Karpas-422 (cell line): Measurements from ENCODE around the gene AHNAK. TPM values are rescaled to one million over a fixed set of nuclear protein-coding genes. Genes with fewer than 3 reads are reported as not detected.

Experiments
- DNase-seq: peaks from one replicate; pipeline ENCODE4 v3.0.0-alpha.2; 2015
- H2AFZ ChIP-seq: fragments of 200-600 bp; sonication (generic); 2 replicates; pipeline ENCODE4 v1.6.1; 2014; ENCODE audit warnings: antibody characterized with exemption, low read length, mixed read lengths
- H3K27ac ChIP-seq: fragments of 200-600 bp; sonication (generic); 2 replicates; pipeline ENCODE4 v1.5.1; 2014; ENCODE audit warnings: mild to moderate bottlenecking, low read length, moderate library complexity
- H3K27me3 ChIP-seq: fragments of 200-600 bp; sonication (generic); 2 replicates; pipeline ENCODE4 v1.6.1; 2014; ENCODE audit warnings: low read length, mixed read lengths
- H3K36me3 ChIP-seq: fragments of 200-600 bp; sonication (generic); 2 replicates; pipeline ENCODE4 v1.6.1; 2014; ENCODE audit warnings: low read length, mixed read lengths; ENCODE audit not compliant: insufficient read depth
- H3K4me1 ChIP-seq: fragments of 200-600 bp; sonication (generic); 2 replicates; pipeline ENCODE4 v1.6.1; 2014; ENCODE audit warnings: mild to moderate bottlenecking, low read length, mixed read lengths
- H3K4me2 ChIP-seq: fragments of 200-600 bp; sonication (generic); 2 replicates; pipeline ENCODE4 v1.6.1; 2014; ENCODE audit warnings: low read length, low read depth, mild to moderate bottlenecking; ENCODE audit not compliant: poor library complexity, severe bottlenecking
- H3K4me3 ChIP-seq: fragments of 200-600 bp; sonication (generic); 2 replicates; pipeline ENCODE4 v1.5.1; 2014; ENCODE audit warnings: mild to moderate bottlenecking, antibody characterized with exemption, low read length, mixed read lengths
- H3K79me2 ChIP-seq: fragments of 200-600 bp; sonication (generic); 2 replicates; pipeline ENCODE4 v1.6.1; 2014; ENCODE audit warnings: mild to moderate bottlenecking, low read length, mixed read lengths
- H3K9ac ChIP-seq: fragments of 200-600 bp; sonication (generic); 2 replicates; pipeline ENCODE4 v1.6.0; 2014; ENCODE audit warnings: low read length
- H3K9me2 ChIP-seq: fragments of 200-600 bp; sonication (generic), shearing (Covaris generic); replicated peaks from 2 replicates; pipeline ENCODE4 v1.6.0; 2014; ENCODE audit warnings: mild to moderate bottlenecking, low read length, moderate library complexity; ENCODE audit not compliant: insufficient read depth
- H3K9me3 ChIP-seq: fragments of 300-700, 200-600 bp; sonication (generic); 2 replicates; pipeline ENCODE4 v1.6.1; 2014; ENCODE audit warnings: low read length, mixed read lengths
- H4K20me1 ChIP-seq: fragments of 200-600 bp; sonication (generic); 2 replicates; pipeline ENCODE4 v1.6.1; 2014; ENCODE audit warnings: mild to moderate bottlenecking, antibody characterized with exemption, low read length, low read depth; ENCODE audit not compliant: insufficient read depth
- total RNA-seq: library from RNA; depleted of rRNA; stranded (reverse); fragments of >200 nt; shearing (Covaris generic); gene quantifications from 2 replicates; pipeline ENCODE4 v1.2.3, GENCODE V29; 2014; ENCODE audit warnings: low replicate concordance

The AHNAK gene
- total RNA-seq, 1 experiment from 2014 or later: 0.34 TPM

DNA sequence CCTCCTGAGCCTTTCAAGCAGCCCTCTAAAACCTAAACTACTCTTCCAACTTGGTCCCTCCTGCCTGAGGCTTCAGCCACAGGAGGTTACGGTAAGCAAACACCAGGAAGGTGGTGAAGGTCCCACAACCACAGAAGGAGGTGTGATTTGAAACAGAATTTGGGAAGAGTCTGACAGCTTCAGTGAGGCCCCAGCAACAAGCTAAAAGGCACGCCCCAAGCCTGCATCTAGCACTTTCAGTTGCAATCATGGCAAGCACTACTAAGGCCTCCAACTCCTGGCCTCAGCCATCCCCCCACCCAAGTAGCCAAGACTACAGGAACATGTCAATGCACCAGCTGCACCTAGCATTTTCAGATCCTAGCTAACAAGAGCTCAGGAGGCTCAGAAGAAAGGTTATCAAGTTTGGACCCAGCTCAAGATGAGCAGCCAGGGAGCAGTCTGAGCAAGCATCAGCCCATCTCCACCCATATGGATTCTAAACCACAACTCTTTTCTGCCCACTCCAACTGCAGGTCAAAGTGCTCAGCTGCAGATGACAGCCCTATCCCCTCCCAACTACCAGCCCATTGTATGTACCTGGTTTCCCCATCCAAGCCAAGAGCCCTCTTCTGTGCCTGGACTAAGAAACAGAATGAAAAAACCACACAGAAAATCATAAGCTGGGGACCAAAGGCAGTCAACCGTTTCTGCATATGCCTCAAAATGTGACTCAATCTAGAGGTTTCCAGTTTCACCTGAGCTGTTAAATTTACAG, 10.4 kb upstream of the AHNAK start:
- H3K9me3 ChIP-seq: no peaks in the 10 kb centered on the region
- no peaks in the 10 kb centered on the region for H3K79me2 ChIP-seq
- H3K4me1 ChIP-seq: peaks cover 45% of the 10 kb centered on the region
- H4K20me1 ChIP-seq: peaks cover 13% of the 10 kb centered on the region
- H3K4me3 ChIP-seq: no peak overlapping the region
- no peak overlapping the region for H3K4me2 ChIP-seq
- H3K27me3 ChIP-seq: no peaks in the 10 kb centered on the region
- no peak overlapping the region for H3K9ac ChIP-seq
- no peak overlapping the region for H2AFZ ChIP-seq
- DNase-seq: no peak
- no peaks in the 10 kb centered on the region for H3K9me2 ChIP-seq
- peaks cover 24% of the 10 kb centered on the region for H3K36me3 ChIP-seq
- peak overlapping the region; percentile 20; the same call in 1 of the 2 replicates for H3K27ac ChIP-seq

- H3K4me1 ChIP-seq: peaks cover 52% of the 10 kb centered on the region
Measured at GRCh38 chr11:62556108-62556874, 9.7 kb upstream of the AHNAK start.

GRCh38 chr11:62555464-62556107, 9.0 kb upstream of the AHNAK start:
- peaks cover 24% of the 10 kb centered on the region for H3K36me3 ChIP-seq
- H3K9me2 ChIP-seq: no peaks in the 10 kb centered on the region
- peaks cover 8% of the 10 kb centered on the region for H4K20me1 ChIP-seq
- no peaks in the 10 kb centered on the region for H3K27me3 ChIP-seq
- H3K9me3 ChIP-seq: no peaks in the 10 kb centered on the region
- H2AFZ ChIP-seq: no peak overlapping the region
- H3K4me3 ChIP-seq: no peak overlapping the region
- H3K4me2 ChIP-seq: no peak overlapping the region
- H3K9ac ChIP-seq: peak overlapping the region; percentile 20
- H3K4me1 ChIP-seq: peaks cover 52% of the 10 kb centered on the region
- H3K27ac ChIP-seq: peak overlapping the region; percentile 7; the same call in 1 of the 2 replicates
- no peaks in the 10 kb centered on the region for H3K79me2 ChIP-seq
- DNase-seq: peak; percentile 81

More at GRCh38 chr11:62556108-62556874, 9.7 kb upstream of the AHNAK start:
- no peak overlapping the region for H2AFZ ChIP-seq
- peak overlapping the region; percentile 20 for H3K9ac ChIP-seq
- H3K4me2 ChIP-seq: no peak overlapping the region
- H3K9me3 ChIP-seq: no peaks in the 10 kb centered on the region
- peaks cover 13% of the 10 kb centered on the region for H4K20me1 ChIP-seq
- H3K36me3 ChIP-seq: peaks cover 24% of the 10 kb centered on the region
- peak; percentile 57 for DNase-seq
- H3K4me3 ChIP-seq: no peak overlapping the region
- no peaks in the 10 kb centered on the region for H3K9me2 ChIP-seq
- H3K79me2 ChIP-seq: no peaks in the 10 kb centered on the region
- H3K27ac ChIP-seq: peak overlapping the region; percentile 7; the same call in 1 of the 2 replicates
- H3K27me3 ChIP-seq: no peaks in the 10 kb centered on the region

DNA sequence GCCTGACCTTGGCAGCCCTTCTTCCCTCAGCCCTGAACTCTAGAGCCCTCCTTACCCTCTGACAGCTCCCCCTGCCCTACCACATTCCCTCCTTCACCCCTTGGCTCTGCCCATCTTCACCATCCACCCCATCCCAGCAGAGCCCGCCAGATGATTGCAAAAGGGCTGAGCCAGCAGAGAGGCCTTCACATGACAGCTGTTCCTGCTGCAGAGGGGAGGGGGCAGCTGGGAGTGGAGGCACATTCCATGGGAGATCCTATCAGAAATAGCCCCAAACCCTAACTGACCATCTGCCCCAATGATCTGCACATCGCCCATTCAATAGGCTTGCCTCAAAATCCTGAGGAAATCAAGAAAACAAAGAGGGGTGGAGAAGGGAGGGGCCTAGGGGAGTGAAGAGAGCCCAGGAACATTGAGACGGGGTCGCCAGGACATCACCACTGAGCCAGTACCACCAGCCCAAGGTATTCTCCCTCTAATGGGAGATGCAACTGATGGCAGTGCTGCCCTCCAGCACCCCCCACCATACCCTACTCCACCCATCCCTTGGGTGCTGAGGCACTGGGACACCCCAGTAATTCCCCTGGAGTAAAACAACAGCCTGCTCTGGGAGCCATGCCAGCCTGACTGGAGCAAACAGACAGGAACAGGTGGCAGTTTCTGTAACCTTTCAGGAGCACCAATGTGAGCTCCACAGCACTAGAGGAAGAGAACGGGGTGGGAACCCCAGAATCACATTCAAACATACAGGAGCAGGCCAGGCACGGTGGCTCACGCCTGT, 8.0 kb upstream of the AHNAK start:
- Histone ChIP-seq H3K27me3 (no peaks in the 10 kb centered on the region), H3K27ac (no peak overlapping the region), H3K4me3 (no peak overlapping the region), H3K9ac (no peak overlapping the region), H2AFZ (no peak overlapping the region), H3K4me1 (peaks cover 52% of the 10 kb centered on the region), H3K36me3 (peaks cover 14% of the 10 kb centered on the region; the same call in 1 of the 2 replicates), H4K20me1 (peaks cover 7% of the 10 kb centered on the region; the same call in 1 of the 2 replicates), H3K9me2 (no peaks in the 10 kb centered on the region), H3K9me3 (no peaks in the 10 kb centered on the region), H3K4me2 (no peak overlapping the region), H3K79me2 (no peaks in the 10 kb centered on the region)
- no peak for DNase-seq

GRCh38 chr11:62553839-62554361, 7.3 kb upstream of the AHNAK start:
- no peaks in the 10 kb centered on the region for H3K9me2 ChIP-seq
- H3K4me2 ChIP-seq: no peak overlapping the region
- no peak overlapping the region for H3K9ac ChIP-seq
- DNase-seq: no peak
- peaks cover 52% of the 10 kb centered on the region for H3K4me1 ChIP-seq
- no peaks in the 10 kb centered on the region for H3K79me2 ChIP-seq
- H2AFZ ChIP-seq: no peak overlapping the region
- no peaks in the 10 kb centered on the region for H3K9me3 ChIP-seq
- H3K4me3 ChIP-seq: no peak overlapping the region
- H4K20me1 ChIP-seq: peaks cover 7% of the 10 kb centered on the region; the same call in 1 of the 2 replicates
- no peaks in the 10 kb centered on the region for H3K27me3 ChIP-seq
- peaks cover 8% of the 10 kb centered on the region; the same call in 1 of the 2 replicates for H3K36me3 ChIP-seq
- H3K27ac ChIP-seq: no peak overlapping the region

GRCh38 chr11:62553080-62553838, 6.7 kb upstream of the AHNAK start:
- H3K4me1 ChIP-seq: peaks cover 47% of the 10 kb centered on the region

GRCh38 chr11:62552485-62553079, 6.0 kb upstream of the AHNAK start:
- Histone ChIP-seq H3K4me2 (no peak overlapping the region), H3K4me3 (no peak overlapping the region), H3K9me3 (no peaks in the 10 kb centered on the region), H3K36me3 (no peaks in the 10 kb centered on the region), H3K27ac (no peak overlapping the region), H3K4me1 (peaks cover 40% of the 10 kb centered on the region), H3K9me2 (no peaks in the 10 kb centered on the region), H2AFZ (no peak overlapping the region), H3K79me2 (no peaks in the 10 kb centered on the region), H3K27me3 (no peaks in the 10 kb centered on the region), H4K20me1 (peaks cover 4% of the 10 kb centered on the region; the same call in 1 of the 2 replicates), H3K9ac (no peak overlapping the region)
- no peak for DNase-seq

More at GRCh38 chr11:62553080-62553838, 6.7 kb upstream of the AHNAK start:
- H3K79me2 ChIP-seq: no peaks in the 10 kb centered on the region
- no peak overlapping the region for H3K27ac ChIP-seq
- H3K9me3 ChIP-seq: no peaks in the 10 kb centered on the region
- no peak overlapping the region for H2AFZ ChIP-seq
- H3K4me3 ChIP-seq: no peak overlapping the region
- H4K20me1 ChIP-seq: peaks cover 4% of the 10 kb centered on the region; the same call in 1 of the 2 replicates
- DNase-seq: no peak
- peaks cover 1% of the 10 kb centered on the region; the same call in 1 of the 2 replicates for H3K36me3 ChIP-seq
- H3K9ac ChIP-seq: no peak overlapping the region
- H3K27me3 ChIP-seq: no peaks in the 10 kb centered on the region
- no peaks in the 10 kb centered on the region for H3K9me2 ChIP-seq
- no peak overlapping the region for H3K4me2 ChIP-seq
